HCT116 (cell line): Measurements from ENCODE around the gene BEX3. TPM values are rescaled to one million over a fixed set of nuclear protein-coding genes. Genes with fewer than 3 reads are reported as not detected.

ENCODE experiments used
- ATAC-seq: fragments of 200-7000 bp; cut with Tn5 transposase; 2 replicates; pipeline ENCODE4 v1.9.1; 2020; ENCODE audit warnings: mild to moderate bottlenecking, moderate library complexity
- BruUV-seq: library from RNA; stranded (reverse); fragments of 400-500 nt; replicated peaks from 2 replicates; lab custom pipeline; 2021; lab: Mats Ljungman, UMichigan
- CTCF ChIA-PET: fragments of 300-600 bp; sonication (Branson Sonifier 250); formaldehyde crosslinking; loops from one replicate; lab custom pipeline; 2021; ENCODE audit warnings: antibody characterized with exemption; lab: Charles Lee
- POLR2A ChIA-PET: fragments of 300-600, 350-600 bp; sonication (Branson Sonifier 250); formaldehyde crosslinking; loops from one replicate; lab custom pipeline; 2021; ENCODE audit warnings: antibody characterized with exemption; lab: Charles Lee
- RAD21 ChIA-PET, 2 experiments: fragments of 300-600 bp; sonication (Branson Sonifier 250); formaldehyde crosslinking; loops; one replicate each; lab custom pipeline; 2023; ENCODE audit warnings: low total read pairs in 2 of 2; ENCODE audit not compliant: uncharacterized antibody in 2 of 2, unreplicated experiment in 2 of 2, low non-redundant PET in 1 of 2; lab: Charles Lee
- DNase-seq: peaks from one replicate; pipeline ENCODE4 v3.0.0-alpha.2; 2010; ENCODE audit warnings: low read depth, low spot score
- H2AFZ ChIP-seq: fragments of 200-600 bp; shearing (Covaris generic), sonication (generic); 2 replicates; pipeline ENCODE4 v1.6.1; 2017; ENCODE audit warnings: low read depth, mixed run types, mixed read lengths, antibody characterized with exemption, low read length; ENCODE audit not compliant: poor library complexity, severe bottlenecking
- H3K27ac ChIP-seq: 2 replicates; pipeline ENCODE4 v1.5.1; 2012; ENCODE audit warnings: low read depth, low read length
- H3K27me3 ChIP-seq: fragments of 200-600 bp; sonication (generic); 2 replicates; pipeline ENCODE4 v1.6.1; 2016; ENCODE audit warnings: mixed run types, low read length, mixed read lengths; ENCODE audit not compliant: insufficient read depth
- H3K36me3 ChIP-seq, 2 experiments: fragments of 200-500 bp in 1 of 2; fragments of 200-600 bp in 1 of 2; sonication (Bioruptor generic) in 1 of 2; sonication (generic) in 1 of 2; 2 replicates each; pipeline versions ENCODE4 v1.5.1 to v1.6.1; 2014 to 2016; ENCODE audit warnings: low read length in 2 of 2, inconsistent platforms in 1 of 2, mixed read lengths in 1 of 2, mixed run types in 1 of 2; ENCODE audit not compliant: insufficient read depth in 2 of 2, control insufficient read depth in 1 of 2
- H3K4me1 ChIP-seq, 2 experiments: fragments of 200-600 bp in 1 of 2; sonication (generic) in 1 of 2; 2 replicates each; pipeline versions ENCODE4 v1.5.1 to v1.6.1; 2012 to 2017; ENCODE audit warnings: low read length in 2 of 2, inconsistent platforms in 1 of 2, mild to moderate bottlenecking in 1 of 2, mixed read lengths in 1 of 2, mixed run types in 1 of 2, moderate library complexity in 1 of 2; ENCODE audit not compliant: insufficient read depth in 2 of 2, control insufficient read depth in 1 of 2
- H3K4me2 ChIP-seq: fragments of 200-600 bp; sonication (generic); 2 replicates; pipeline ENCODE4 v1.6.1; 2017; ENCODE audit warnings: mixed run types, low read length, mixed read lengths
- H3K4me3 ChIP-seq, 2 experiments: fragments of 200-600 bp in 1 of 2; sonication (generic) in 1 of 2; replicated peaks in 1 of 2; 2 replicates each; pipeline ENCODE4 v1.5.1; 2011 to 2016; ENCODE audit warnings: low read length in 2 of 2, control low read depth in 1 of 2, low read depth in 1 of 2, mild to moderate bottlenecking in 1 of 2, mixed read lengths in 1 of 2, mixed run types in 1 of 2
- H3K79me2 ChIP-seq: fragments of 200-600 bp; sonication (generic); 2 replicates; pipeline ENCODE4 v1.6.1; 2017; ENCODE audit warnings: mild to moderate bottlenecking, mixed run types, low read length, moderate library complexity, mixed read lengths; ENCODE audit not compliant: insufficient read depth
- H3K9ac ChIP-seq: fragments of 200-600 bp; sonication (generic); 2 replicates; pipeline ENCODE4 v1.6.1; 2016; ENCODE audit warnings: low read length, mixed read lengths
- H3K9me2 ChIP-seq: fragments of 200-600 bp; sonication (generic), shearing (Covaris generic); 2 replicates; pipeline ENCODE4 v1.6.1; 2017; ENCODE audit warnings: mixed run types, mild to moderate bottlenecking, moderate library complexity; ENCODE audit not compliant: insufficient read depth
- H3K9me3 ChIP-seq, 2 experiments: fragments of 200-500 bp in 1 of 2; fragments of 200-600 bp in 1 of 2; sonication (Bioruptor generic) in 1 of 2; sonication (generic) in 1 of 2; 2 replicates each; pipeline ENCODE4 v1.6.1; 2014 to 2017; ENCODE audit warnings: low read length in 2 of 2, mixed read lengths in 2 of 2, inconsistent platforms in 1 of 2, low read depth in 1 of 2, mild to moderate bottlenecking in 1 of 2, mixed run types in 1 of 2, moderate library complexity in 1 of 2; ENCODE audit not compliant: control insufficient read depth in 1 of 2, insufficient read depth in 1 of 2
- H4K20me1 ChIP-seq: fragments of 200-600 bp; sonication (generic), shearing (Covaris generic); 2 replicates; pipeline ENCODE4 v1.6.1; 2017; ENCODE audit warnings: mixed run types, mild to moderate bottlenecking, moderate library complexity; ENCODE audit not compliant: insufficient read depth
- CBX3 ChIP-seq: IDR thresholded peaks from 2 replicates; pipeline ENCODE4 v1.6.1; 2012; ENCODE audit warnings: low read depth
- EZH2 ChIP-seq: fragments of 200-600 bp; sonication (generic); IDR thresholded peaks from 2 replicates; pipeline ENCODE4 v1.6.1; 2017; ENCODE audit warnings: antibody characterized with exemption, mixed run types
- FOSL1 ChIP-seq: IDR thresholded peaks from 2 replicates; pipeline ENCODE4 v1.6.1; 2012; ENCODE audit warnings: low read depth
- POLR2A ChIP-seq: IDR thresholded peaks from 2 replicates; pipeline ENCODE4 v1.7.0; 2011; ENCODE audit warnings: borderline replicate concordance; ENCODE audit not compliant: insufficient read depth, insufficient read length; ENCODE audit errors: extremely low read depth
- RAD21 ChIP-seq: IDR thresholded peaks from 2 replicates; pipeline ENCODE4 v1.6.1; 2012; ENCODE audit warnings: low read depth, mild to moderate bottlenecking
- SIN3A ChIP-seq: IDR thresholded peaks from 2 replicates; pipeline ENCODE4 v1.6.1; 2012; ENCODE audit warnings: low read depth
- SP1 ChIP-seq: IDR thresholded peaks from 2 replicates; pipeline ENCODE4 v1.6.1; 2012; ENCODE audit warnings: low read depth
- SRF ChIP-seq: IDR thresholded peaks from 2 replicates; pipeline ENCODE4 v1.6.1; 2012; ENCODE audit warnings: low read depth
- TCF7L2 ChIP-seq: IDR thresholded peaks from 2 replicates; pipeline ENCODE4 v1.7.0; 2011; ENCODE audit warnings: borderline replicate concordance, inconsistent platforms; ENCODE audit not compliant: insufficient read depth, insufficient read length; ENCODE audit errors: extremely low read depth
- YY1 ChIP-seq: IDR thresholded peaks from 2 replicates; pipeline ENCODE4 v1.6.1; 2011; ENCODE audit warnings: low read length, low read depth, moderate library complexity, mild to moderate bottlenecking; ENCODE audit not compliant: insufficient replicate concordance; ENCODE audit errors: extremely low read depth
- ZBTB33 ChIP-seq: IDR thresholded peaks from 2 replicates; pipeline ENCODE4 v1.6.1; 2011; ENCODE audit warnings: mild to moderate bottlenecking, low read length, moderate library complexity; ENCODE audit not compliant: insufficient replicate concordance; ENCODE audit errors: extremely low read depth
- ZFX ChIP-seq: fragments of 450-650 bp; IDR thresholded peaks from 2 replicates; pipeline ENCODE4 v1.6.1; 2017
- ZNF274 ChIP-seq: fragments of 200-500 bp; sonication (Bioruptor generic); IDR thresholded peaks from 2 replicates; pipeline ENCODE4 v1.6.1; 2014; ENCODE audit warnings: mild to moderate bottlenecking, low read depth, low read length, inconsistent platforms
- intact Hi-C: fragments of 100-400 bp; cut with micrococcal nuclease; formaldehyde crosslinking; loops from 2 replicates; pipeline ENCODE4 v1.10.0; 2022
- total RNA-seq: library from RNA; stranded (reverse); gene quantifications from one replicate; pipeline ENCODE4 v1.2.1, GENCODE V29; 2021; ENCODE audit not compliant: unreplicated experiment
- TF ChIP-seq, protein P1 (sequence below): IDR thresholded peaks from 2 replicates; pipeline ENCODE4 v1.6.1; 2012
- TF ChIP-seq, protein P2 (sequence below): IDR thresholded peaks from 2 replicates; pipeline ENCODE4 v1.6.1; 2012
- TF ChIP-seq, protein P3 (sequence below): IDR thresholded peaks from 2 replicates; pipeline ENCODE4 v1.6.1; 2012; ENCODE audit warnings: low read depth

The BEX3 gene
- total RNA-seq, 1 experiment from 2014 or later: 86.2 TPM

DNA sequence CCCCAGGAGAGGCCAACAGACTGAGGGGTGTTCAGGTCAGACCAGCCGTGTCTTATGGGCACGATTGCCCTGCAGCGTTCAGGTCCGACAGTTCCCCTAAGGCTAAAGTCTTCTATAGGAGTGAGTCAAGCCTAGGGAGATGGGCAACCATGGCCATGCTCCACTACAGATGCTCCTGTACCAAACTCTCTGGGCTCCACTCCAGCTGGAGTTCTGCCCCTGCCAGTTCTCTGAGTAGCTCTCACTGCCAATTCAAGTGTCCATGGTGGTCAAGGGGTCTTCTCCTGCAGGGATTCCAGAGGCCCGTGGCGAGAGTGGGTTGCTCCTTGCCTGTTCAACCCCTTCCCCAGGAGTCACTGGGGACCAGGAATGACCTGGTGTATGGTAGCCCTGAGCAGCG lies 38.2 kb downstream of the BEX3 start:
- no peaks in the 10 kb centered on the region for H3K4me1 ChIP-seq
- no peak overlapping the region for H3K9ac ChIP-seq
- ATAC-seq (no peak), DNase-seq (no peak)
- intact Hi-C loops: no loop called here
- CTCF ChIA-PET: no interaction called here
- no peaks in the 10 kb centered on the region for H3K79me2 ChIP-seq
- no peak overlapping the region for H2AFZ ChIP-seq
- H3K27ac ChIP-seq: no peak overlapping the region
- no peaks in the 10 kb centered on the region for H4K20me1 ChIP-seq
- RAD21 ChIA-PET: no interaction called here
- no peak for TF ChIP-seq FOSL1
- TF ChIP-seq, protein P1, sequence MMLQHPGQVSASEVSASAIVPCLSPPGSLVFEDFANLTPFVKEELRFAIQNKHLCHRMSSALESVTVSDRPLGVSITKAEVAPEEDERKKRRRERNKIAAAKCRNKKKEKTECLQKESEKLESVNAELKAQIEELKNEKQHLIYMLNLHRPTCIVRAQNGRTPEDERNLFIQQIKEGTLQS: no peak
- no TSS peak for BruUV-seq
- no peaks in the 10 kb centered on the region for H3K27me3 ChIP-seq
- no peaks in the 10 kb centered on the region for H3K9me2 ChIP-seq
- POLR2A ChIA-PET: no interaction called here
- no peaks in the 10 kb centered on the region for H3K9me3 ChIP-seq
- no peaks in the 10 kb centered on the region for H3K36me3 ChIP-seq
- H3K4me2 ChIP-seq: no peak overlapping the region
- H3K4me3 ChIP-seq: no peak overlapping the region

DNA sequence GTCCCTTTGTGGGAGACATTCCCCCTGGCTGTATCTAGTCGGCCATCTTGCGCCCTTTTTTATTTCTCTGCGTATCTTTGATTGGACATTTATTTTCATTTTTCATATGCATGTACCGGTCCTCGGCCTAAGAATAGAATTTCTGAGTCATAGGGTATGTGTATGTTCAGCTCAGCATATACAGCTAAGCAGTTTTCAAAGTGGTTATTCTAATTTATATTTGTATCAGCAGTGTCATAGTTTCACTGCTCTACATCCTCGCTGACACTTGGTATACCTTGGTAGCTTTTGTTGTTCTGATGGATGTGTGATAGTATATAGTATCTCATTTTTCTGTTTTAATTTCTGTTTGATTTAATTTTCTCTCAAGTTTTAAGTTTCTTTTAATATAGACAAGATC lies 38.7 kb downstream of the BEX3 start:
- intact Hi-C loops: no loop called here
- Histone ChIP-seq H3K9me3 (no peaks in the 10 kb centered on the region), H3K27ac (no peak overlapping the region), H3K27me3 (no peaks in the 10 kb centered on the region), H3K4me1 (no peaks in the 10 kb centered on the region), H2AFZ (no peak overlapping the region), H3K36me3 (no peaks in the 10 kb centered on the region), H4K20me1 (no peaks in the 10 kb centered on the region), H3K4me3 (no peak overlapping the region), H3K79me2 (no peaks in the 10 kb centered on the region), H3K9me2 (no peaks in the 10 kb centered on the region), H3K9ac (no peak overlapping the region), H3K4me2 (no peak overlapping the region)
- BruUV-seq: no TSS peak
- DNase-seq (no peak), ATAC-seq (no peak)
- ChIA-PET CTCF (no interaction called here), POLR2A (no interaction called here), RAD21 (no interaction called here)
- TF ChIP-seq ZNF274: no peak
- no peak for TF ChIP-seq TCF7L2
- TF ChIP-seq EZH2: no peak
- TF ChIP-seq YY1: no peak
- no peak for TF ChIP-seq SRF
- TF ChIP-seq, protein P1: no peak
- TF ChIP-seq RAD21: no peak
- TF ChIP-seq POLR2A: no peak
- no peak for TF ChIP-seq SIN3A
- no peak for TF ChIP-seq FOSL1
- TF ChIP-seq, protein P2, sequence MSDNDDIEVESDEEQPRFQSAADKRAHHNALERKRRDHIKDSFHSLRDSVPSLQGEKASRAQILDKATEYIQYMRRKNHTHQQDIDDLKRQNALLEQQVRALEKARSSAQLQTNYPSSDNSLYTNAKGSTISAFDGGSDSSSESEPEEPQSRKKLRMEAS: no peak
- TF ChIP-seq SP1: no peak
- no peak for TF ChIP-seq CBX3
- no peak for TF ChIP-seq ZBTB33
- TF ChIP-seq, protein P3, sequence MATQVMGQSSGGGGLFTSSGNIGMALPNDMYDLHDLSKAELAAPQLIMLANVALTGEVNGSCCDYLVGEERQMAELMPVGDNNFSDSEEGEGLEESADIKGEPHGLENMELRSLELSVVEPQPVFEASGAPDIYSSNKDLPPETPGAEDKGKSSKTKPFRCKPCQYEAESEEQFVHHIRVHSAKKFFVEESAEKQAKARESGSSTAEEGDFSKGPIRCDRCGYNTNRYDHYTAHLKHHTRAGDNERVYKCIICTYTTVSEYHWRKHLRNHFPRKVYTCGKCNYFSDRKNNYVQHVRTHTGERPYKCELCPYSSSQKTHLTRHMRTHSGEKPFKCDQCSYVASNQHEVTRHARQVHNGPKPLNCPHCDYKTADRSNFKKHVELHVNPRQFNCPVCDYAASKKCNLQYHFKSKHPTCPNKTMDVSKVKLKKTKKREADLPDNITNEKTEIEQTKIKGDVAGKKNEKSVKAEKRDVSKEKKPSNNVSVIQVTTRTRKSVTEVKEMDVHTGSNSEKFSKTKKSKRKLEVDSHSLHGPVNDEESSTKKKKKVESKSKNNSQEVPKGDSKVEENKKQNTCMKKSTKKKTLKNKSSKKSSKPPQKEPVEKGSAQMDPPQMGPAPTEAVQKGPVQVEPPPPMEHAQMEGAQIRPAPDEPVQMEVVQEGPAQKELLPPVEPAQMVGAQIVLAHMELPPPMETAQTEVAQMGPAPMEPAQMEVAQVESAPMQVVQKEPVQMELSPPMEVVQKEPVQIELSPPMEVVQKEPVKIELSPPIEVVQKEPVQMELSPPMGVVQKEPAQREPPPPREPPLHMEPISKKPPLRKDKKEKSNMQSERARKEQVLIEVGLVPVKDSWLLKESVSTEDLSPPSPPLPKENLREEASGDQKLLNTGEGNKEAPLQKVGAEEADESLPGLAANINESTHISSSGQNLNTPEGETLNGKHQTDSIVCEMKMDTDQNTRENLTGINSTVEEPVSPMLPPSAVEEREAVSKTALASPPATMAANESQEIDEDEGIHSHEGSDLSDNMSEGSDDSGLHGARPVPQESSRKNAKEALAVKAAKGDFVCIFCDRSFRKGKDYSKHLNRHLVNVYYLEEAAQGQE: no peak
- TF ChIP-seq ZFX: no peak
